Activated naive CD4-positive, alpha-beta T cell (primary cell): ENCODE data around the gene ZNF136.

Experiments used
- DNase-seq, 4 experiments: peaks; one replicate each; lab custom pipeline; 2025; lab: John Stamatoyannopoulos, UW

ZNF136 gene

GRCh38 chr19:12162882-12163806 is at the start of gene ZNF136:
Gene ZNF136 (plus strand): TSS chr19:12163096. CDS start chr19:12163204, 108 bp downstream.
- peak; percentile 69 to 85 (median 76) for DNase-seq

GRCh38 chr19:12113121-12113520 is 49.8 kb upstream of the ZNF136 start:
- DNase-seq: no peak

GRCh38 chr19:12117201-12117970 is 45.5 kb upstream of the ZNF136 start:
- no peak for DNase-seq

- no peak for DNase-seq
These were observed 36.2 kb upstream of the ZNF136 start for GRCh38 chr19:12126707-12127106.

- DNase-seq: no peak
These were observed 29.8 kb upstream of the ZNF136 start for GRCh38 chr19:12133069-12133468.

GRCh38 chr19:12137221-12137940 is 25.5 kb upstream of the ZNF136 start:
- DNase-seq: peak in 1 of 4 experiments; percentile 3

- DNase-seq: no peak
These were observed 23.6 kb upstream of the ZNF136 start for GRCh38 chr19:12139269-12139668.

GRCh38 chr19:12139885-12140544 is 22.9 kb upstream of the ZNF136 start, which contains the start of gene ZNF20:
Gene ZNF20 (minus strand): TSS chr19:12140350. CDS start chr19:12140182, 168 bp downstream.
- peak; percentile 55 to 78 (median 66) for DNase-seq

GRCh38 chr19:12140545-12141404 is 22.1 kb upstream of the ZNF136 start:
- peak; percentile 46 to 76 (median 74) for DNase-seq

GRCh38 chr19:12141405-12141736 is 21.5 kb upstream of the ZNF136 start:
- DNase-seq: no peak

- no peak for DNase-seq
These were observed 17.5 kb upstream of the ZNF136 start for GRCh38 chr19:12145348-12145747.

- no peak for DNase-seq
These were observed 7.5 kb upstream of the ZNF136 start for GRCh38 chr19:12155324-12155860.

GRCh38 chr19:12156223-12157058 is 6.5 kb upstream of the ZNF136 start, which contains the start of gene ZNF625:
Gene ZNF625 (minus strand): TSS chr19:12156734. CDS start chr19:12156558, 176 bp downstream.
- peak in 1 of 4 experiments; percentile 18 for DNase-seq

- DNase-seq: no peak
These were observed 3.0 kb upstream of the ZNF136 start for GRCh38 chr19:12159773-12160414.

- DNase-seq: no peak
These were observed 399 bp upstream of the ZNF136 start for GRCh38 chr19:12162513-12162881.

- no peak for DNase-seq
These were observed 930 bp downstream of the ZNF136 start for GRCh38 chr19:12163826-12164225.

GRCh38 chr19:12166626-12167025 is 3.7 kb downstream of the ZNF136 start:
- no peak for DNase-seq

GRCh38 chr19:12180377-12180776 is 17.5 kb downstream of the ZNF136 start:
- no peak for DNase-seq

- DNase-seq: no peak
These were observed 24.7 kb downstream of the ZNF136 start for GRCh38 chr19:12187625-12188024.
